NCI-H2107 treated with DMSO at 0.1 percent for 48 hours (cell line): ENCODE results near the gene ST6GAL1.
"Not testable (repeated sequence)": the region's sequence is repeated elsewhere in the genome, so short reads cannot be mapped to it uniquely, and the experiment has no call there.

ENCODE experiments used
- DNase-seq: peaks from one replicate; lab custom pipeline; 2025; ENCODE audit not compliant: unreplicated experiment; lab: John Stamatoyannopoulos, UW

ST6GAL1 gene

DNA sequence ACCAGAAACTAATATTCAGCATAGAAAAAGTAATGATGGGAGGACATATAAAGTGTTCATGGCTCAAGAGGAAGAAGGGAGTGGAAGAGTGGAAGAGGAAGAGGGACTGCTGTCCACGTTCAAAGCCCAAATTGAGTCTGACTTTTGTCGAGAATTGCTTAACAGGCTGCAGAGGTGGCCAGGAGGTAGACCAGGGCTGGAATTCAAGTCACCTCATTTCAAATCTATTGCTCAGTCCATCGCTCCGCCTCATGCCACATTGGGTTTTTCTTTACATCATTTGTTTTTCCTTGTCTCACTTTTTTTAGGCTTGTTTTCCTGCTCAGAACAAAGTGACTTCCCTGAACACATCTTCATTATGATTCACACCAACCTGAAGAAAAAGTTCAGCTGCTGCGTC lies 112.0 kb downstream of the ST6GAL1 start:
- DNase-seq: no peak

DNA sequence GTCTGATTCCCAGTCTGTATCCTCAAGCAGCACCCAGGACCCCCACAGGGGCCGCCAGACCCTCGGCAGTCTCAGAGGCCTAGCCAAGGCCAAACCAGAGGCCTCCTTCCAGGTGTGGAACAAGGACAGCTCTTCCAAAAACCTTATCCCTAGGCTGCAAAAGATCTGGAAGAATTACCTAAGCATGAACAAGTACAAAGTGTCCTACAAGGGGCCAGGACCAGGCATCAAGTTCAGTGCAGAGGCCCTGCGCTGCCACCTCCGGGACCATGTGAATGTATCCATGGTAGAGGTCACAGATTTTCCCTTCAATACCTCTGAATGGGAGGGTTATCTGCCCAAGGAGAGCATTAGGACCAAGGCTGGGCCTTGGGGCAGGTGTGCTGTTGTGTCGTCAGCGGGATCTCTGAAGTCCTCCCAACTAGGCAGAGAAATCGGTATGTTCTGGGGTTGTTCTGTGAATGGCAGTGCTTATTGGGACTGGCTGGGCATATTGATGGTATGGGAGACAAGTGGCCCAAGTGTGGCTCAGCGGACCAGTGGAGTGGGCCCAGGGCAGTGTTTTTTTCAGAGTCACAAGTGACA lies 112.6 kb downstream of the ST6GAL1 start:
- DNase-seq: no peak

DNA sequence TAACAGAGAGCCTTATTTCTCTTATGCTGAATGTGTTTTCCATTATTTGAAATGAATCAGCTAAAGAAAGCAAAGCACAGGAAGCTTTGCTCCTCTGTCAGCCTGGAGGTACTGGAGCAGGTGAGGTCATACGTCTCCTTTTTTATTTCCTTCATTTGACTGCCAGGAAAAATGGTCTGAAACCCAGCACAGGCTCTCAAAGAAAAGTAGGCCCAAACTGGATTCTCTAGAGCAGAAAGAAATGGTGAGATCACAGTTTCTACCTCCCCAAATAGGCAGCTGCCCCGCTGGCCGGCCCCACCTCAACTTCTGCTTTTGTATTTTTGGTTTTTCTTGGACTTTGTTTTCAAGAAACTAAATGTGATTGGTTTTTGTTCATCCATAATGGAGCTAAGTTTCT lies 113.9 kb downstream of the ST6GAL1 start:
- no peak for DNase-seq

- no peak for DNase-seq
These were observed 114.7 kb downstream of the ST6GAL1 start for GRCh38 chr3:187044867-187045552.

DNA sequence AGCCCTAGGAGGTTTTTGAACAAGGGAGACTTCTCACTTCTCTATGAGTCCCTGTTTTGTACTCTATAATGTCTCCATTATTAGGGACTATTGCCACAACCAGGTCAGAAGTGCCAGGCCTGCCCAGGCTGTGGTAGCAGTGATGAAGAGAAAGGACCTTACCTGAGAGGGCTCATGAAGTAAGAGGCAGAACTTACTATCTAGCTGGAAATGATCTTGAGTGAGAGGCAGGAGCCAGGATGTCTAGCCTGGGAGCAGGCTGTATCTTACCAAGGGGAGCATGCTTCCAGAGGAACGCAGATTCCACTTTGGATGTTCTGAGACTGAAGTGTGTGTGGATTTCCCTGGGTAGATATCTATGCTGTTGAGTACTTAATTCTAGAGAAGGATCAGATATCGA lies 115.7 kb downstream of the ST6GAL1 start:
- DNase-seq: no peak

GRCh38 chr3:187049462-187050101 lies 119.3 kb downstream of the ST6GAL1 start:
- no peak for DNase-seq

GRCh38 chr3:187051066-187051465 lies 120.7 kb downstream of the ST6GAL1 start:
- DNase-seq: no peak

DNA sequence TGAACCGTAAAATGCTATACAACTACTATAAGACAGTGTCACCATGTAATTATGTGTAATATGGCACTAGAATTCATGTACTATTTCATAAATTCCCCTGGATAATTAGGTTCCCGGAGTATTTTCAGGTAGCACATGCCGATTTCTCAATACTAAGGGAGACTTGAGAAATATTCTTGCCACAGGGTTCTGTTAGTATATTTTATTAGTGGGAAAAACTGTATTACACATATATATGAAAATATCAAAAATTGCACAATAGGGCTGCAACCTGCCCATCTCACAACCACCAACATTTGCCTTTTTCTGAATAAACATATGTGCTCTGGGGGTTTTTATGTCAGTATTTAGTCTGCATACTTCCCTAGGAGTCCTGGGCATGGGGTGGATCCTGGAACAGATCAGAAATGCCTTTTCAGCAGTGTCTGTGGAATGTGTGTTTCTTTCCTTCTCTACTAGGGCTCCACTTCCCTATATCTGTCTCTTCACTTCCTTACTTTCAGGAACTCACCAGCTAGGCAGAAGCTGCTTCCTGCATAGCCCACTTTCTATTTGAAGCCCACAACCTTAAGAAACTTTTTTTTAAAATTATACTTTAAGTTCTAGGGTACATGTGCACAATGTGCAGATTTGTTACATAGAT lies 121.5 kb downstream of the ST6GAL1 start:
- no peak for DNase-seq

- DNase-seq: not testable (repeated sequence)
These were observed 122.1 kb downstream of the ST6GAL1 start for GRCh38 chr3:187052427-187052826.

- not testable (repeated sequence) for DNase-seq
These were observed 124.1 kb downstream of the ST6GAL1 start for GRCh38 chr3:187054433-187054832.

DNA sequence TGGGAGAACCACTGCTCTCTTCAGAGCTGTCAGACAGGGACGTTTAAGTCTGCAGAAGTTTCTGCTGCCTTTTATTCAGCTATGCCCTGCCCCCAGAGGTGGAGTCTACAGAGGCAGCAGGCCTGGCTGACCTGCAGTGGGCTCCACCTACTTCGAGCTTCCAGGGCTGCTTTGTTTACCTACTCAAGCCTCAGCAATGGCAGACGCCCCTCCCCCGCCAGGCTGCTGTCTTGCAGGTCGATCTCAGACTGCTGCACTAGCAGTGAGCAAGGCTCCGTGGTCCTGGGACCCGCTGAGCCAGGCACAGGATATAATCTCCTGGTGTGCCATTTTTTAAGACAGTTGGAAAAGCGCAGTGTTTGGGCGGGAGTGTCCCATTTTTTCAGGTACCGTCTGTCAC lies 127.5 kb downstream of the ST6GAL1 start:
- not testable (repeated sequence) for DNase-seq

- DNase-seq: no peak
These were observed 131.4 kb downstream of the ST6GAL1 start for GRCh38 chr3:187061748-187062147.

DNA sequence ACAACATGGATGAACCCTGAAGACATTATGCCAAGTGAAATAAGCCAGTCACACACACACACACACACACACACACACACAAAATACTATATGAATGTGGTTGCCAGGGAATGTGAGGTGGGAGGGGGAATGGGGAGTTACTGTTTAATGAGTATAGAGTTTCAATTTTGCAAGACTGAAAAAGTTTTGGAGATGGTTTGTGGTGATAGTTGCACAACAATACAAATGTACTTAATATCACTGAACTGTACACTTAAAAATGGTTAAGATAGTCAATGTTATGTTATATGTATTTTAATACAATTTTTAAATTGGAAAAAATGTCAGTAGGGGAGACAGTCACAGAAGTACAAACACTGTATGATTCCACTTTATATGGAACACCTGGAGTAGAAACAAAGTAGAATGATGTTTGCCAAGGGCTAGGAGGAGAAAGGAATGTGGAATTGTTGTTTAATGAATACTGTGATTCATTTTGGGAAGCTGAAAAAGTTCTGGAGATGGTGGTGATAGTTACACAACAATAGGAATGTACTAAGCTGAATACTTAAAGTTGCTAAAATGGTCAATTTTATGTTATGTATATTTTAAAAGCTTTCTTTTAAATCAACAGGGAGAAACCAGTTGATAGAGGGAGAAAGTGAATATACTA lies 132.3 kb downstream of the ST6GAL1 start:
- DNase-seq: no peak

GRCh38 chr3:187063286-187064121 lies 133.2 kb downstream of the ST6GAL1 start:
- DNase-seq: no peak

DNA sequence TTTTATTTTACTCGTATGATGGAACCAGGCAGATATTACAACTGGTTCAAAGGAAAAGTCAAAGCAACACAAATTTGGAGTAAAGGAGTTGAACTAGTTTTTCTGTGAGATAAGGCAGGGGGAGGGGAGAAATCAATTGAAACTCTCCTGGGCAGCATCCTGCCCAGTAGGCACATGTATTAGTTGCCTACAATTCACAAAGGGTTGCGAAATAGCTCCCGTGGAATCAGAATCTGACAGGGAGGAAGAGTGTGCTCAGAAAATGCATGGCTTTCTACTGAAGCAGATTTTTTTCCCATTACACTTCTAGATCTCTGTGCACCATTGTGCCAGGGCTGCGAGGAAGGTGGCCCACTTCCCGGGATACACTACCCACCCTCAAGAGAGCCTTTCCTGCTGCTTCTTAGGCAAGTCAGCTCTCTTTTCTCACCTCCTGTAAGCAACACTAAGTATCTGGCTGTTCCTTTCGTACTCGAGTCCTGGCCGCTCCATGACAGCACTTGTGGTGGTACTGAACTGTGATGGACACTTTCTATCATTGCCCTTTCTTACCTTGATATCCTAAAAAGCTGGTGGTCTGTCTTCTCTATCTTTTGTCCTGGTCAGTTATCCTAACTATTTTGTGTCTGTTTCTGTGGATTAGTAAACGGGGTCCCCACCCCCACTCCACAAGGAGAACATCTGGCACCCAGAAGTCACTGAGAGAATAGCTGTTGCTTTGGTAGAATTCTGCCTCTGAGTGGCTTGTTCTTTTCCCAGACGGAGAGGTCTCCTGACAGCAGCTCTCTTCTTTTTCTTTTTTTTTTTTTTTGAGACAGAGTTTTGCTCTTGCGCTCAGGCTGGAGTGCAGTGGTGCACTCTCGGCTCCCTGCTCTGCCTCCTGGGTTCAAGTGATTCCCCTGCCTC lies 134.1 kb downstream of the ST6GAL1 start:
- no peak for DNase-seq

DNA sequence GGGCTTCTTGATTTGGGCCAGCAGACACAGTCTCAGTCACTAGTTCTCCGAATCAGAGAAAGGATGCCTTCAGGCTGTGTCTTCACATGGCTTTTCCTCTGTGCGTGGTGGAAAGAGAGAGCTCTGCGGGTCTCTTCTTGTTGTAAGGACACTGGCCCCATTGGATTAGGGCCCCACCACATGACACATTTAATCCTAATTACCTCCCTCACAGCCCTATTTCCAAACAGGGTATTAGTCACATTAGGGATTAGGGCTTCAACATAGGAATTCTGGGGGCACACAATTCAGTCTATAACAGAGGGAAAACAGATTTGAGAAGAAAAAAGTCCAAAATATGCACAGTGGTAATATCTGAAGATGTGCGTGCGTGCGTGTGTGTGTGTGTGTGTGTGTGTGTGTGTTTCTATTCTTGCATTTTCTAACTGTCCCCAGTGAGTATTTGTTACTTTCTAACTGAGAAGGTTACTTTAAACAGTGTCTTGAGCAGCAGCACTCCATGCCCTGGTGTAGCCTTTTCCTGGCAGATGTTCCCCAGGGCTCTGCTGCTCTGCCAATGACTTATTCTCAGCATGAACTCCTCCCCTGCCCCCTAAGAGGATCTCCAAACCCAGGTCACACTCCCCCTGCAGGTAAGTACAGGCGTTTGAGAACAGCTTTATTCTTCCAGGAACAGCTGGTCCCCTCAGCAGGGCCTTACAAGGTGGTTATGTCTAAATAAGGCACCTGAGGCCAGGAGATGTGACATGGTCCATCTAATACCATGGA lies 136.1 kb downstream of the ST6GAL1 start:
- DNase-seq: peak; percentile 40

GRCh38 chr3:187068787-187069186 lies 138.5 kb downstream of the ST6GAL1 start:
- no peak for DNase-seq

DNA sequence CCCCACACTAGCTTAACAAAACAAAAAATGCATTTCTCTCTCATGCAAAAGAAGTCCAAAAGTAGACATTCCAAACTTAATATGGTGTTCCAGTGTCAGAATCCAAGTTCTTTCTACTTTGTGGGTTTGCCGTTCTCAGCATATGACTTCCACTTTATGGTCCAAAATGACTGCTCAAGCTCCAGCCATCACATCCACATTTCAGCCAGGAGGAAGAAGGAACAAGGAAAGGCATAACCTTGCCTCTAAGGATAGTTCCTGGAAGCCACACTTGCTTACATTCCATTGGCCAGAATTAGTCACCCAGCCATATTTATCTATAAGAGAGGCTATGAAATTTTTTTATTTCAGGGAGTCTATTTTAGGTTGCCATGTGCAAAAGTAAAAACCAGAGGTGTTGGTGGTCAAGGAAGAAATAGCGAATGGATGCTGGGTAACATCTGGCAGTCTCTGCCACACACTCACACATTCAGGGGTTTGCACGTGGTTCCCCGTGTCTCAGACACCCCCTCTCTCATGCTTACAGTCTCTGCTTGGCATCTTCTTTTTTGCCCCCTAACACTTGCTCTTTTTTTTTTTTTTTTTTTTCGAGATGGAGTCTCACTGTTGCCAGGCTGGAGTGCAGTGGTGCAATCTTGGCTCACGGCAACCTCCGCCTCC lies 139.7 kb downstream of the ST6GAL1 start:
- no peak for DNase-seq
